ENCODE data around the gene LYVE1.

Gene LYVE1

GRCh38 chr11:10573556-10573955 lies 5.1 kb upstream of the LYVE1 start:
- Histone ChIP-seq H3K4me1 (ENCODE audit: control insufficient read depth in 1 of 2, insufficient read depth in 2 of 2, low read length in 2 of 2) (peaks cover 3 to 10% of the 10 kb centered on the region in 2 donors), H3K36me3 (ENCODE audit: control insufficient read depth in 1 of 2, insufficient read depth in 2 of 2, low read length in 2 of 2) (peaks cover 0 to 32% of the 10 kb centered on the region in 2 donors), H3K27ac (ENCODE audit: low read length) (no peak overlapping the region), H3K27me3 (ENCODE audit: low read depth, low read length) (no peaks in the 10 kb centered on the region), H3K4me3 (ENCODE audit: low read depth in 1 of 2, low read length in 2 of 2) (no peak overlapping the region), H3K9me3 (ENCODE audit: control insufficient read depth in 1 of 2, low read length in 2 of 2) (no peaks in the 10 kb centered on the region)

GRCh38 chr11:10573028-10573427 lies 4.6 kb upstream of the LYVE1 start:
- H3K4me3 ChIP-seq (ENCODE audit: low read depth in 1 of 2, low read length in 2 of 2): no peak overlapping the region
- H3K36me3 ChIP-seq (ENCODE audit: control insufficient read depth in 1 of 2, insufficient read depth in 2 of 2, low read length in 2 of 2): peaks cover 0 to 32% of the 10 kb centered on the region in 2 donors
- no peak overlapping the region for H3K27ac ChIP-seq (ENCODE audit: low read length)
- H3K4me1 ChIP-seq (ENCODE audit: control insufficient read depth in 1 of 2, insufficient read depth in 2 of 2, low read length in 2 of 2): peaks cover 3 to 7% of the 10 kb centered on the region in 2 donors
- no peaks in the 10 kb centered on the region for H3K27me3 ChIP-seq (ENCODE audit: low read depth, low read length)
- H3K9me3 ChIP-seq (ENCODE audit: control insufficient read depth in 1 of 2, low read length in 2 of 2): no peaks in the 10 kb centered on the region

- peaks cover 0 to 30% of the 10 kb centered on the region in 2 donors for H3K36me3 ChIP-seq (ENCODE audit: control insufficient read depth in 1 of 2, insufficient read depth in 2 of 2, low read length in 2 of 2)
- H3K4me1 ChIP-seq (ENCODE audit: control insufficient read depth in 1 of 2, insufficient read depth in 2 of 2, low read length in 2 of 2): peaks cover 3 to 7% of the 10 kb centered on the region in 2 donors
- no peak overlapping the region for H3K4me3 ChIP-seq (ENCODE audit: low read depth in 1 of 2, low read length in 2 of 2)
- H3K27me3 ChIP-seq (ENCODE audit: low read depth, low read length): no peaks in the 10 kb centered on the region
- H3K9me3 ChIP-seq (ENCODE audit: control insufficient read depth in 1 of 2, low read length in 2 of 2): no peaks in the 10 kb centered on the region
- H3K27ac ChIP-seq (ENCODE audit: low read length): no peak overlapping the region
Observed at GRCh38 chr11:10572533-10572932, 4.1 kb upstream of the LYVE1 start.

- Histone ChIP-seq H3K9me3 (ENCODE audit: control insufficient read depth in 1 of 2, low read length in 2 of 2) (no peaks in the 10 kb centered on the region), H3K4me1 (ENCODE audit: control insufficient read depth in 1 of 2, insufficient read depth in 2 of 2, low read length in 2 of 2) (peaks cover 0 to 7% of the 10 kb centered on the region in 2 donors), H3K27ac (ENCODE audit: low read length) (peak overlapping the region; percentile 74), H3K4me3 (ENCODE audit: low read depth in 1 of 2, low read length in 2 of 2) (peak overlapping the region; percentile 18 to 49), H3K36me3 (ENCODE audit: control insufficient read depth in 1 of 2, insufficient read depth in 2 of 2, low read length in 2 of 2) (no peaks in the 10 kb centered on the region), H3K27me3 (ENCODE audit: low read depth, low read length) (no peaks in the 10 kb centered on the region)
Observed at GRCh38 chr11:10567446-10567845, 1.0 kb downstream of the LYVE1 start.

DNA sequence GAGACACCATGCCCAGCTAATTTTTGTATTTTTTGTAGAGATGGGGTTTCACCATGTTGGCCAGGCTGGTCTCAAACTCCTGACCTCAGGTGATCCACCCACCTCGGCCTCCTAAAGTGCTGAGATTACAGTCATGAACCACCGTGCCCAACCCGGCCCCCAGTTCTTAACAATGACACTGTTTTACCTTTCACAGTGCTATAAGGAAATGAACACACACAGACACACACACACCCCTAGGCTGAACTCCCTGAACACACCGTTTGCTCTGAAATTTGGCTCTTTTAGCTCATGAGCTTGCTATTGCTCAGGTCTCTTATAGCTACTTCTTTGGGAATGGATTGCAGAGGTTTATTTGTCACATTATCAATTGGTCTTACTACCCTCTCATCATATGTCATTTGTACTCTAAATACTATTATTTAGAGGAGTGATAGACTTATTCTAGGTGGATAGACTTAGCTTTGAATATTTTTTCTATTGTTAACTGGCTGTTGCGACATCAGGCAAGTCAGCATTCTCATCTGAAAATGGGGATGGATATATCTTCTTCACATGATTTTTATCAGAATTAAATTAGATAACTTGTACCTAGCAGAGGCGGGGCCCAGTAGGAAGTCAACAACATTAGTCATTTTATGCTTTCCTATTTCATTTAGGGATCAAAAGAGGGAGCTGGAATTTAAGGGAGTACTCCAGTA lies 2.1 kb downstream of the LYVE1 start:
- Histone ChIP-seq H3K4me3 (ENCODE audit: low read depth in 1 of 2, low read length in 2 of 2) (peak overlapping the region; percentile 18 to 49), H3K36me3 (ENCODE audit: control insufficient read depth in 1 of 2, insufficient read depth in 2 of 2, low read length in 2 of 2) (no peaks in the 10 kb centered on the region), H3K27me3 (ENCODE audit: low read depth, low read length) (no peaks in the 10 kb centered on the region), H3K9me3 (ENCODE audit: control insufficient read depth in 1 of 2, low read length in 2 of 2) (no peaks in the 10 kb centered on the region), H3K4me1 (ENCODE audit: control insufficient read depth in 1 of 2, insufficient read depth in 2 of 2, low read length in 2 of 2) (peaks cover 0 to 7% of the 10 kb centered on the region in 2 donors), H3K27ac (ENCODE audit: low read length) (peak overlapping the region; percentile 74)

DNA sequence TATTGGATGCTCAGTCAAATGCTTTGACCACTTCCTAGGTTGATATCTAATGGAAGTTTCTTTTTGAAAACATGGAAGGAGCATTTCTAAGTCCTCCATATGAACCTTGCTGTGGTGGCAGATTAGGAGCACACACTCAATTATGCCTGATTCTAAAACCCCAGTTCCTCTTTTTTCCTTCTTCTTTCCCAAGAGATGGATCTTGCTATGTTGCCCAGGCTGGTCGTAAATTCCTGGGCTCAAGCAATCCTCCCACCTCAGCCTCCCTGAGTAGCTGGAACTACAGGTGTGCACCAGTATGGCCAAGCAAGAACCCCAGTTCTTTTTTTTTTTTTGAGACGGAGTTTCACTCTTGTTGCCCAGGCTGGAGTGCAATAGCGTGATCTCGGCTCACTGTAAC lies 3.0 kb downstream of the LYVE1 start:
- H3K4me1 ChIP-seq (ENCODE audit: control insufficient read depth in 1 of 2, insufficient read depth in 2 of 2, low read length in 2 of 2): peaks cover 0 to 7% of the 10 kb centered on the region in 2 donors
- no peak overlapping the region for H3K27ac ChIP-seq (ENCODE audit: low read length)
- H3K4me3 ChIP-seq (ENCODE audit: low read depth in 1 of 2, low read length in 2 of 2): no peak overlapping the region

DNA sequence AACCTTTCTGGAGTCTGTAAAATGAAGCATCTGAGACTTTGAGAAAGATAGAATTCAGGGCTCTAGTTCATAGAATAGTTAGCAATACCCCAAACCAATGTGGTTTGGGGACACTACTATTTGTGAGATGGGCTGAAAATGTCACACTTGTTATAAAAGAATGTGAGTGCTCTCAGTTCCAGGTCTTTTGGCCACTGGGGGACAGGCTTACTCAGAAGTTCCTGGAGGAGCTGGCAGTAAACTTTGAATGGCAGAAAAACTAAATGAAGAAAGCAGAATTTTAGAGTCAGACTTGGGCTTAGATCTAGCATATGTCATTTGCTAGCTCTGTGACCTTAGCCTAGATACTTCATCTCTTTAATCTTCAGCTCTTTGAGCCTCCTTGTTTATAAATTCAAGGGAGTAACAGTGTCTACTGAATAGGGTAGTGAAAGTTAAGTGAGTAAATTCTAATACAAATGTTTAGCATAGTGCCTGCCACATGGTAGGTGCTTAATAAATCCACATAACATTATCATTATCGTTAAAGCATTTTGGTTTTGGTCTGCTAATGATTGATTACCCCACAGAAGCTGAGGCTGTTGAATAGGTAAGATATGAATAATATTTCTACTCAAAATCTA lies 3.7 kb downstream of the LYVE1 start:
- no peaks in the 10 kb centered on the region for H3K27me3 ChIP-seq (ENCODE audit: low read depth, low read length)
- H3K4me3 ChIP-seq (ENCODE audit: low read depth in 1 of 2, low read length in 2 of 2): peak overlapping the region in 1 of 2 donors; percentile 18
- H3K27ac ChIP-seq (ENCODE audit: low read length): no peak overlapping the region
- H3K36me3 ChIP-seq (ENCODE audit: control insufficient read depth in 1 of 2, insufficient read depth in 2 of 2, low read length in 2 of 2): no peaks in the 10 kb centered on the region
- no peaks in the 10 kb centered on the region for H3K9me3 ChIP-seq (ENCODE audit: control insufficient read depth in 1 of 2, low read length in 2 of 2)
- H3K4me1 ChIP-seq (ENCODE audit: control insufficient read depth in 1 of 2, insufficient read depth in 2 of 2, low read length in 2 of 2): peaks cover 0 to 7% of the 10 kb centered on the region in 2 donors

More for the DNA sequence above, 3.0 kb downstream of the LYVE1 start:
- no peaks in the 10 kb centered on the region for H3K36me3 ChIP-seq (ENCODE audit: control insufficient read depth in 1 of 2, insufficient read depth in 2 of 2, low read length in 2 of 2)
- no peaks in the 10 kb centered on the region for H3K27me3 ChIP-seq (ENCODE audit: low read depth, low read length)
- no peaks in the 10 kb centered on the region for H3K9me3 ChIP-seq (ENCODE audit: control insufficient read depth in 1 of 2, low read length in 2 of 2)

DNA sequence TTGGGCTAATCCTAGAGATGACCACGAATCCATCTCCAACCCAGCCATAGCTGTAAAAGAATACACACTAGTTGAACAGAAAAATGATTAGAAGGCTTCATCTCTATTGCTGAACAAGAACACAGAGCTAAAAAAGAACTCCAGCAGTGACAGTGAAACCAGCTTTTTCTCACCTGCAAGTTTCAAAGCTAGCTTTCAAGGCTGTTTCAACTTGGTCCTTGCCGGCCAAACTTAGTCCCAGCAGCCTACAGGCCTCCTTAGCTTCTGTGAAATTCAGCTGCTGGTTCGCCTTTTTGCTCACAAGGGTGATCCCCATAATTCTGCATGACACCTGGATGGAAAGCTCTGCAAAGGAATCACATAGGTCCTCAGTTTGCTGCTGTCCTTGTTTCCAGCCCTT lies 4.4 kb downstream of the LYVE1 start:
- Histone ChIP-seq H3K9me3 (ENCODE audit: control insufficient read depth in 1 of 2, low read length in 2 of 2) (no peaks in the 10 kb centered on the region), H3K27me3 (ENCODE audit: low read depth, low read length) (no peaks in the 10 kb centered on the region), H3K4me3 (ENCODE audit: low read depth in 1 of 2, low read length in 2 of 2) (peak overlapping the region in 1 of 2 donors; percentile 18), H3K36me3 (ENCODE audit: control insufficient read depth in 1 of 2, insufficient read depth in 2 of 2, low read length in 2 of 2) (no peaks in the 10 kb centered on the region), H3K27ac (ENCODE audit: low read length) (no peak overlapping the region), H3K4me1 (ENCODE audit: control insufficient read depth in 1 of 2, insufficient read depth in 2 of 2, low read length in 2 of 2) (peaks cover 0 to 7% of the 10 kb centered on the region in 2 donors)

GRCh38 chr11:10561947-10562346 lies 6.5 kb downstream of the LYVE1 start:
- Histone ChIP-seq H3K4me3 (ENCODE audit: low read depth in 1 of 2, low read length in 2 of 2) (no peak overlapping the region), H3K36me3 (ENCODE audit: control insufficient read depth in 1 of 2, insufficient read depth in 2 of 2, low read length in 2 of 2) (no peaks in the 10 kb centered on the region), H3K27me3 (ENCODE audit: low read depth, low read length) (no peaks in the 10 kb centered on the region), H3K4me1 (ENCODE audit: control insufficient read depth in 1 of 2, insufficient read depth in 2 of 2, low read length in 2 of 2) (peaks cover 0 to 7% of the 10 kb centered on the region in 2 donors), H3K27ac (ENCODE audit: low read length) (no peak overlapping the region), H3K9me3 (ENCODE audit: control insufficient read depth in 1 of 2, low read length in 2 of 2) (no peaks in the 10 kb centered on the region)

DNA sequence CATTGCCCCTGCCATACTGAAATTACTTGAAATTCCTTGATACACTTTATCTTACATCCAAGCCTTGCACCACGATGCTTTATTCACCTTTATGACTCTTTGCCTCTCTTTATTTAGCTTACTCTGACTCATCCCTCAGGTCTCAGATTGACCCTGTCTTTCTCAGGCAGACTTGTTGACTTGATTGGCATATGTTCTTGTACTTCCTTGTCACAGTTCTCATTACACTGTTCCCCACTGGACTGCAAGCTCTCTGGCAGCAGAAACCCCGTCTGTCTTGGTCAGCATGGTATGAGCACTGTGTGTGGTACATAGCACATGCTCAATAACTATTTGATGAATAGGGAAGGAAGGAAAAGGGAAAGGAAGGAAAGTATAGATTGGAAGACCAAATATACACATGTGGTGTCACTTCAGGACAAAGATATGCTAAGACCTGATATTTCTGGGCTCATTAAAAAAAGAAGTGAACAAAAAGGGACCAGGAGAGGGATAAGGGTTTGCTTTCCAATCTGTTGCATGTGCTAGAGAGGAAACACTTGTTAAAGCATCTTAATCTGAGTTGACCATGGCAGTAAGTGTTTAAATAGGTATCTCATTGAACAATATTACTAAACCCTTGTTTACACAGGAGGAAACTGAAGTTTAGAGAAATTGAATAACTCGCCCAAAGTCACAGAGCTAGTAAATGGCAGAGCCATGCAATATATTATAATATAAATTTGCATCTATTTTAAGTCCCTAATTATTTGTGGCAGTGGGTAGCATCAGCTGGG lies 7.2 kb downstream of the LYVE1 start:
- H3K4me1 ChIP-seq (ENCODE audit: control insufficient read depth in 1 of 2, insufficient read depth in 2 of 2, low read length in 2 of 2): peaks cover 0 to 7% of the 10 kb centered on the region in 2 donors
- H3K4me3 ChIP-seq (ENCODE audit: low read depth in 1 of 2, low read length in 2 of 2): no peak overlapping the region
- no peaks in the 10 kb centered on the region for H3K9me3 ChIP-seq (ENCODE audit: control insufficient read depth in 1 of 2, low read length in 2 of 2)
- H3K27me3 ChIP-seq (ENCODE audit: low read depth, low read length): no peaks in the 10 kb centered on the region
- H3K27ac ChIP-seq (ENCODE audit: low read length): no peak overlapping the region
- no peaks in the 10 kb centered on the region for H3K36me3 ChIP-seq (ENCODE audit: control insufficient read depth in 1 of 2, insufficient read depth in 2 of 2, low read length in 2 of 2)

GRCh38 chr11:10558288-10558687 lies 10.2 kb downstream of the LYVE1 start:
- Histone ChIP-seq H3K4me3 (ENCODE audit: low read depth in 1 of 2, low read length in 2 of 2) (no peak overlapping the region), H3K9me3 (ENCODE audit: control insufficient read depth in 1 of 2, low read length in 2 of 2) (no peaks in the 10 kb centered on the region), H3K4me1 (ENCODE audit: control insufficient read depth in 1 of 2, insufficient read depth in 2 of 2, low read length in 2 of 2) (no peaks in the 10 kb centered on the region), H3K27ac (ENCODE audit: low read length) (no peak overlapping the region), H3K27me3 (ENCODE audit: low read depth, low read length) (no peaks in the 10 kb centered on the region), H3K36me3 (ENCODE audit: control insufficient read depth in 1 of 2, insufficient read depth in 2 of 2, low read length in 2 of 2) (no peaks in the 10 kb centered on the region)
